ENCODE data around the gene DNM2.

DNA sequence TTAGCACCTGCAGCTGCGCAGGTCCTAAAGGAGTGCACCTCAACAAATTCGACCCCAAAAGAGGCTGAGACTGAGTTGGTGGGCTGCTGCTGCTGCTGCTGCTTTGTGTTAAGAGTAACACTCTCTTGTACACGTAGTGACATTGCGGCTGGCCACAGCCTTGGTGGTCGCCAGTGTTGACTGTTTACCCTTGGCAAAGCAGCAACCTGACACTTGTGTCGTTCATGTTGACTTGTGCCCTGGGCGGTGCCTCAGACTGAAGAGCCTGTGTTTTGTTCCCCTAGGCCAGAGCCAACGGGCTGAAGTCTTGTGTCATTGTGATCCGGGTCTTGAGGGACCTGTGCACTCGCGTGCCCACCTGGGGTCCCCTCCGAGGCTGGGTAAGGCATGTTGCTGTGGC lies 39.1 kb upstream of the DNM2 start:
- TF ChIP-seq, protein P1, sequence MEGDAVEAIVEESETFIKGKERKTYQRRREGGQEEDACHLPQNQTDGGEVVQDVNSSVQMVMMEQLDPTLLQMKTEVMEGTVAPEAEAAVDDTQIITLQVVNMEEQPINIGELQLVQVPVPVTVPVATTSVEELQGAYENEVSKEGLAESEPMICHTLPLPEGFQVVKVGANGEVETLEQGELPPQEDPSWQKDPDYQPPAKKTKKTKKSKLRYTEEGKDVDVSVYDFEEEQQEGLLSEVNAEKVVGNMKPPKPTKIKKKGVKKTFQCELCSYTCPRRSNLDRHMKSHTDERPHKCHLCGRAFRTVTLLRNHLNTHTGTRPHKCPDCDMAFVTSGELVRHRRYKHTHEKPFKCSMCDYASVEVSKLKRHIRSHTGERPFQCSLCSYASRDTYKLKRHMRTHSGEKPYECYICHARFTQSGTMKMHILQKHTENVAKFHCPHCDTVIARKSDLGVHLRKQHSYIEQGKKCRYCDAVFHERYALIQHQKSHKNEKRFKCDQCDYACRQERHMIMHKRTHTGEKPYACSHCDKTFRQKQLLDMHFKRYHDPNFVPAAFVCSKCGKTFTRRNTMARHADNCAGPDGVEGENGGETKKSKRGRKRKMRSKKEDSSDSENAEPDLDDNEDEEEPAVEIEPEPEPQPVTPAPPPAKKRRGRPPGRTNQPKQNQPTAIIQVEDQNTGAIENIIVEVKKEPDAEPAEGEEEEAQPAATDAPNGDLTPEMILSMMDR (IDR thresholded peaks at IDR 0.05): no peak
- TF ChIP-seq POLR2A (IDR thresholded peaks at IDR 0.05): no peak

Data from suprapubic skin (tissue), 3 donors.